Fibroblast of the aortic adventitia (primary cell): Measurements from ENCODE around the gene ZSCAN5C. TPM values are rescaled to one million over a fixed set of nuclear protein-coding genes. Genes with fewer than 3 reads are reported as not detected.
"Not testable (repeated sequence)": the region's sequence is repeated elsewhere in the genome, so short reads cannot be mapped to it uniquely, and the experiment has no call there.

ENCODE experiments used
- DNase-seq: peaks from one replicate; pipeline ENCODE4 v3.0.0-alpha.2; 2010; ENCODE audit warnings: low read depth
- H3K4me3 ChIP-seq: 2 replicates; pipeline ENCODE4 v1.5.1; 2011; ENCODE audit warnings: low read depth, mild to moderate bottlenecking, control low read depth, low read length, moderate library complexity
- CTCF ChIP-seq: IDR thresholded peaks from 2 replicates; pipeline ENCODE4 v1.5.1; 2011; ENCODE audit warnings: mild to moderate bottlenecking, low read length, control low read depth, inconsistent platforms; ENCODE audit not compliant: insufficient read depth
- total RNA-seq: library from RNA; depleted of rRNA; stranded (reverse); fragments of >200 nt; gene quantifications from 2 replicates; pipeline ENCODE4 v1.2.3, GENCODE V29; 2012; ENCODE audit warnings: low replicate concordance

Gene ZSCAN5C
- total RNA-seq, 1 donor, result not detected

- H3K4me3 ChIP-seq, result no peak overlapping the region
- no peak for DNase-seq
- TF ChIP-seq CTCF, result no peak
These were observed 28.0 kb upstream of the ZSCAN5C start for GRCh38 chr19:56174086-56174485.

- H3K4me3 ChIP-seq, result no peak overlapping the region
- DNase-seq, result no peak
- no peak for TF ChIP-seq CTCF
These were observed 27.5 kb upstream of the ZSCAN5C start for GRCh38 chr19:56174550-56174949.

- not testable (repeated sequence) for H3K4me3 ChIP-seq, DNase-seq
These were observed 26.2 kb upstream of the ZSCAN5C start, which contains the start of gene GALP for GRCh38 chr19:56175861-56176307. Gene GALP, plus strand, starts transcription at chr19:56176008. Its CDS starts 1,101 bp downstream, at chr19:56177109.

GRCh38 chr19:56176310-56176709 is 25.8 kb upstream of the ZSCAN5C start:
- not testable (repeated sequence) for H3K4me3 ChIP-seq, DNase-seq

- H3K4me3 ChIP-seq, result no peak overlapping the region
- TF ChIP-seq CTCF, result no peak
- DNase-seq, result no peak
These were observed 25.2 kb upstream of the ZSCAN5C start for GRCh38 chr19:56176881-56177280.

GRCh38 chr19:56177564-56178243 is 24.4 kb upstream of the ZSCAN5C start:
- TF ChIP-seq CTCF, result no peak
- H3K4me3 ChIP-seq, result no peak overlapping the region
- DNase-seq, result no peak

GRCh38 chr19:56189785-56190184 is 12.3 kb upstream of the ZSCAN5C start:
- no peak for TF ChIP-seq CTCF
- no peak for DNase-seq
- no peak overlapping the region for H3K4me3 ChIP-seq

GRCh38 chr19:56191115-56191514 is 11.0 kb upstream of the ZSCAN5C start:
- TF ChIP-seq CTCF, result no peak
- no peak for DNase-seq
- no peak overlapping the region for H3K4me3 ChIP-seq
